HepG2 (cell line): ENCODE measurements around the gene RNF6.

ENCODE experiments used
- CBFB ChIP-seq: sonication (generic); formaldehyde crosslinking; IDR thresholded peaks from 2 replicates; pipeline ENCODE4 v1.4.0; 2020; ENCODE audit warnings: missing genetic modification reagents
- CHCHD3 ChIP-seq: sonication (generic); formaldehyde crosslinking; IDR thresholded peaks from 2 replicates; pipeline ENCODE4 v1.8.0; 2022; ENCODE audit warnings: mild to moderate bottlenecking, missing genetic modification reagents, moderate library complexity
- MYC ChIP-seq: sonication (generic); formaldehyde crosslinking; IDR thresholded peaks from 2 replicates; pipeline ENCODE4 v1.9.0; 2021; ENCODE audit warnings: missing genetic modification reagents, borderline replicate concordance
- POLR2A ChIP-seq, 2 experiments: IDR thresholded peaks; 2 replicates each; pipeline ENCODE4 v1.6.1; 2011; ENCODE audit warnings: low read depth in 2 of 2, low read length in 2 of 2, mild to moderate bottlenecking in 1 of 2, moderate library complexity in 1 of 2; ENCODE audit not compliant: insufficient read depth in 1 of 2
- ZFP41 ChIP-seq: sonication (generic); formaldehyde crosslinking; IDR thresholded peaks from 2 replicates; pipeline ENCODE4 v1.4.0; 2020; ENCODE audit warnings: mild to moderate bottlenecking, missing genetic modification reagents, borderline replicate concordance
- ZNF136 ChIP-seq: sonication (generic); formaldehyde crosslinking; IDR thresholded peaks from 2 replicates; pipeline ENCODE4 v1.8.1; 2022; ENCODE audit warnings: low read depth, mild to moderate bottlenecking, moderate library complexity, missing genetic modification reagents
- ZNF274 ChIP-seq: sonication (generic); formaldehyde crosslinking; IDR thresholded peaks from 2 replicates; pipeline ENCODE4 v1.5.1; 2020; ENCODE audit warnings: mild to moderate bottlenecking, missing genetic modification reagents
- ZNF558 ChIP-seq: sonication (generic); formaldehyde crosslinking; IDR thresholded peaks from 2 replicates; pipeline ENCODE4 v1.9.0; 2022; ENCODE audit warnings: mild to moderate bottlenecking, missing genetic modification reagents, borderline replicate concordance
- TF ChIP-seq, protein P1 (sequence below): sonication (generic); formaldehyde crosslinking; IDR thresholded peaks from 2 replicates; pipeline ENCODE4 v1.8.0; 2022; ENCODE audit warnings: mild to moderate bottlenecking, missing genetic modification reagents, borderline replicate concordance
- TF ChIP-seq, protein P2 (sequence below), 2 experiments: sonication (generic) in 1 of 2; formaldehyde crosslinking in 1 of 2; IDR thresholded peaks; 2 replicates each; pipeline versions ENCODE4 v1.5.1 to v1.6.1; 2011 to 2020; ENCODE audit warnings: borderline replicate concordance in 1 of 2, low read depth in 1 of 2, low read length in 1 of 2, mild to moderate bottlenecking in 1 of 2, missing genetic modification reagents in 1 of 2, moderate library complexity in 1 of 2
- TF ChIP-seq, protein P3 (sequence below): sonication (generic); formaldehyde crosslinking; IDR thresholded peaks from one replicate; pipeline ENCODE4 v1.5.1; 2020; ENCODE audit warnings: mild to moderate bottlenecking, missing genetic modification reagents; ENCODE audit errors: not compliant biosample characterization

DNA sequence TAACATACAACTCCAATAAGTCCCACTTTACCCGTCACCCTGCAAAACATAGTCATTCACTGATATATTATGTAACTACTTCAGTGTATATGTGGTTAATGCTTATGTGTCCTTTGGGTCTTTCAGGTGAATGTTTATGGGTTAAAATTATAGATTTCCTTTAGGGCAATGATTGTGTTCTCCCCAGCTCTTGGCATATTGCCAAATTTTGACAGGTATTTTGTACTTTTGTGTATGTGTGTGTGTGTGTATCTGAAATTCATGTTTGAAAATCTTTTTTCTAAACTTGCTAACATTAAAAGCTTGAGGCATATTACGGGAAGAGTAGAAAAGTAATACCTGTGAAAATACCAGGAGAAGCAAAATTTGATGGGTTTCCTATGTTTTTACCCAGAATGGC, 40.0 kb upstream of the RNF6 start:
- TF ChIP-seq, protein P1, sequence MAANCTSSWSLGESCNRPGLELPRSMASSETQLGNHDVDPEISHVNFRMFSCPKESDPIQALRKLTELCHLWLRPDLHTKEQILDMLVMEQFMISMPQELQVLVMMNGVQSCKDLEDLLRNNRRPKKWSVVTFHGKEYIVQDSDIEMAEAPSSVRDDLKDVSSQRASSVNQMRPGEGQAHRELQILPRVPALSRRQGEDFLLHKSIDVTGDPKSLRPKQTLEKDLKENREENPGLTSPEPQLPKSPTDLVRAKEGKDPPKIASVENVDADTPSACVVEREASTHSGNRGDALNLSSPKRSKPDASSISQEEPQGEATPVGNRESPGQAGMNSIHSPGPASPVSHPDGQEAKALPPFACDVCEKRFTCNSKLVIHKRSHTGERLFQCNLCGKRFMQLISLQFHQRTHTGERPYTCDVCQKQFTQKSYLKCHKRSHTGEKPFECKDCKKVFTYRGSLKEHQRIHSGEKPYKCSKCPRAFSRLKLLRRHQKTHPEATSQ = no peak
- no peak for TF ChIP-seq MYC
- no peak for TF ChIP-seq CBFB
- TF ChIP-seq CHCHD3 (CRISPR knock-in tag) = no peak
- no peak for TF ChIP-seq ZNF274
- TF ChIP-seq ZFP41 = no peak
- no peak for TF ChIP-seq POLR2A (IDR thresholded peaks at IDR 0.05; ENCODE audit: insufficient read depth in 1 of 2, low read depth in 2 of 2, low read length in 2 of 2)
- TF ChIP-seq, protein P2, sequence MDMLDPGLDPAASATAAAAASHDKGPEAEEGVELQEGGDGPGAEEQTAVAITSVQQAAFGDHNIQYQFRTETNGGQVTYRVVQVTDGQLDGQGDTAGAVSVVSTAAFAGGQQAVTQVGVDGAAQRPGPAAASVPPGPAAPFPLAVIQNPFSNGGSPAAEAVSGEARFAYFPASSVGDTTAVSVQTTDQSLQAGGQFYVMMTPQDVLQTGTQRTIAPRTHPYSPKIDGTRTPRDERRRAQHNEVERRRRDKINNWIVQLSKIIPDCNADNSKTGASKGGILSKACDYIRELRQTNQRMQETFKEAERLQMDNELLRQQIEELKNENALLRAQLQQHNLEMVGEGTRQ (IDR thresholded peaks at IDR 0.05; ENCODE audit: low read depth, low read length) = no peak
- TF ChIP-seq, protein P2 (CRISPR knock-in tag; IDR thresholded peaks at IDR 0.05; ENCODE audit: borderline replicate concordance) = no peak
- no peak for TF ChIP-seq ZNF136
- no peak for TF ChIP-seq ZNF558
- TF ChIP-seq, protein P3, sequence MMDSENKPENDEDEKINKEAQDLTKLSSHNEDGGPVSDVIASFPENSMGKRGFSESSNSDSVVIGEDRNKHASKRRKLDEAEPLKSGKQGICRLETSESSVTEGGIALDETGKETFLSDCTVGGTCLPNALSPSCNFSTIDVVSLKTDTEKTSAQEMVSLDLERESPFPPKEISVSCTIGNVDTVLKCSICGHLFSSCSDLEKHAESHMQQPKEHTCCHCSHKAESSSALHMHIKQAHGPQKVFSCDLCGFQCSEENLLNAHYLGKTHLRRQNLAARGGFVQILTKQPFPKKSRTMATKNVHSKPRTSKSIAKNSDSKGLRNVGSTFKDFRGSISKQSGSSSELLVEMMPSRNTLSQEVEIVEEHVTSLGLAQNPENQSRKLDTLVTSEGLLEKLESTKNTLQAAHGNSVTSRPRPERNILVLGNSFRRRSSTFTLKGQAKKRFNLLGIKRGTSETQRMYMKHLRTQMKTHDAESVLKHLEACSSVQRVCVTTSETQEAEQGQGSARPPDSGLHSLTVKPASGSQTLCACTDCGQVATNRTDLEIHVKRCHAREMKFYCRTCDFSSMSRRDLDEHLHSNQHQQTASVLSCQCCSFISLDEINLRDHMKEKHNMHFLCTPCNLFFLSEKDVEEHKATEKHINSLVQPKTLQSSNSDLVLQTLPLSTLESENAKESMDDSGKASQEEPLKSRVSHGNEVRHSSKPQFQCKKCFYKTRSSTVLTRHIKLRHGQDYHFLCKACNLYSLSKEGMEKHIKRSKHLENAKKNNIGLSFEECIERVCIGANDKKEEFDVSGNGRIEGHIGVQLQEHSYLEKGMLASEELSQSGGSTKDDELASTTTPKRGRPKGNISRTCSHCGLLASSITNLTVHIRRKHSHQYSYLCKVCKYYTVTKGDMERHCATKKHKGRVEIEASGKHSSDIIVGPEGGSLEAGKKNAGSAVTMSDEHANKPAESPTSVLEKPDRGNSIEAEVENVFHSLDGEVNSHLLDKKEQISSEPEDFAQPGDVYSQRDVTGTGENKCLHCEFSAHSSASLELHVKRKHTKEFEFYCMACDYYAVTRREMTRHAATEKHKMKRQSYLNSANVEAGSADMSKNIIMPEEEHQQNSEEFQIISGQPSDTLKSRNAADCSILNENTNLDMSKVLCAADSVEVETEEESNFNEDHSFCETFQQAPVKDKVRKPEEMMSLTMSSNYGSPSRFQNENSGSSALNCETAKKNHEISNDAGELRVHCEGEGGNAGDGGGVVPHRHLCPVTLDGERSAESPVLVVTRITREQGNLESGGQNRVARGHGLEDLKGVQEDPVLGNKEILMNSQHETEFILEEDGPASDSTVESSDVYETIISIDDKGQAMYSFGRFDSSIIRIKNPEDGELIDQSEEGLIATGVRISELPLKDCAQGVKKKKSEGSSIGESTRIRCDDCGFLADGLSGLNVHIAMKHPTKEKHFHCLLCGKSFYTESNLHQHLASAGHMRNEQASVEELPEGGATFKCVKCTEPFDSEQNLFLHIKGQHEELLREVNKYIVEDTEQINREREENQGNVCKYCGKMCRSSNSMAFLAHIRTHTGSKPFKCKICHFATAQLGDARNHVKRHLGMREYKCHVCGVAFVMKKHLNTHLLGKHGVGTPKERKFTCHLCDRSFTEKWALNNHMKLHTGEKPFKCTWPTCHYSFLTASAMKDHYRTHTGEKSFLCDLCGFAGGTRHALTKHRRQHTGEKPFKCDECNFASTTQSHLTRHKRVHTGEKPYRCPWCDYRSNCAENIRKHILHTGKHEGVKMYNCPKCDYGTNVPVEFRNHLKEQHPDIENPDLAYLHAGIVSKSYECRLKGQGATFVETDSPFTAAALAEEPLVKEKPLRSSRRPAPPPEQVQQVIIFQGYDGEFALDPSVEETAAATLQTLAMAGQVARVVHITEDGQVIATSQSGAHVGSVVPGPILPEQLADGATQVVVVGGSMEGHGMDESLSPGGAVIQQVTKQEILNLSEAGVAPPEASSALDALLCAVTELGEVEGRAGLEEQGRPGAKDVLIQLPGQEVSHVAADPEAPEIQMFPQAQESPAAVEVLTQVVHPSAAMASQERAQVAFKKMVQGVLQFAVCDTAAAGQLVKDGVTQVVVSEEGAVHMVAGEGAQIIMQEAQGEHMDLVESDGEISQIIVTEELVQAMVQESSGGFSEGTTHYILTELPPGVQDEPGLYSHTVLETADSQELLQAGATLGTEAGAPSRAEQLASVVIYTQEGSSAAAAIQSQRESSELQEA (CRISPR knock-in tag) = no peak
